GM06990 (cell line): Measurements from ENCODE around the gene CLDN10.

ENCODE experiments used
- DNase-seq: peaks from one replicate; pipeline ENCODE4 v3.0.0-alpha.2; 2011; ENCODE audit not compliant: insufficient read length; ENCODE audit errors: extremely low read depth
- H3K27me3 ChIP-seq: replicated peaks from 2 replicates; pipeline ENCODE4 v1.6.0; 2011; ENCODE audit warnings: low read length; ENCODE audit not compliant: control insufficient read depth, insufficient read depth
- H3K36me3 ChIP-seq: 2 replicates; pipeline ENCODE4 v1.5.1; 2011; ENCODE audit warnings: low read length; ENCODE audit not compliant: control insufficient read depth, insufficient read depth
- H3K4me3 ChIP-seq: replicated peaks from 2 replicates; pipeline ENCODE4 v1.5.1; 2011; ENCODE audit warnings: low read depth, mild to moderate bottlenecking, control low read depth, low read length
- TF ChIP-seq, protein P1 (sequence below): IDR thresholded peaks from 2 replicates; pipeline ENCODE4 v1.5.1; 2011; ENCODE audit warnings: low read length, control low read depth, mild to moderate bottlenecking, inconsistent platforms; ENCODE audit not compliant: insufficient read depth, poor library complexity, severe bottlenecking

The CLDN10 gene

DNA sequence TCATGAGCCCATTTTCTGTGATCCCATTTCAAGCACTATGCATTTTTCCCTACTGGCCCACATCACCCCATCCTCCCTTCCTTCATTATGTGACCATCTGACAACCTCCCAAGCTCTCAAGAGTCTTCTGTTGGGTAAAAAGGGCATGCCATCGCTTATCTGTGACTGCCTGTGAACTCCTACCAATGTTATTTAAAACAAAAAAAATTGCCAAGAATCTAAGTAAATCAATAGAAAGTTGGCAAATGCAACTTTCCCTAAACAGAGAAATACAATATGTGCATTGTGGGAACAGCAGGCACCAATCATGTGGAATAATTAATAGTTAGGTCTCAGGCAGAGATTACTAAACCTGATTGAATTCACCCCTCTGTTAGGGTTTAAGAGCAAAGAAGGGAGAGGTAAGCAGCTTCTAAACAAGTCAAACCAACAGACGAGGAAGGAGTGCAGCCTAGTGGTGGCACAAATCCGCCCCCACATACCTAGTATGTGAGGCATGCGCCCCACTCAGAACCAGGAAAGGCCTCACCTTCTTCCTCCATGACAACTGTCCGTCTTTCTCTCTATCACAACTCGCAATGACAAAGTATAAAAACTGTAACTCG is 62.2 kb downstream of the CLDN10 start:
- Histone ChIP-seq H3K36me3 (no peaks in the 10 kb centered on the region; the same call in 1 of the 2 replicates), H3K27me3 (no peaks in the 10 kb centered on the region), H3K4me3 (no peak overlapping the region)
- TF ChIP-seq, protein P1, sequence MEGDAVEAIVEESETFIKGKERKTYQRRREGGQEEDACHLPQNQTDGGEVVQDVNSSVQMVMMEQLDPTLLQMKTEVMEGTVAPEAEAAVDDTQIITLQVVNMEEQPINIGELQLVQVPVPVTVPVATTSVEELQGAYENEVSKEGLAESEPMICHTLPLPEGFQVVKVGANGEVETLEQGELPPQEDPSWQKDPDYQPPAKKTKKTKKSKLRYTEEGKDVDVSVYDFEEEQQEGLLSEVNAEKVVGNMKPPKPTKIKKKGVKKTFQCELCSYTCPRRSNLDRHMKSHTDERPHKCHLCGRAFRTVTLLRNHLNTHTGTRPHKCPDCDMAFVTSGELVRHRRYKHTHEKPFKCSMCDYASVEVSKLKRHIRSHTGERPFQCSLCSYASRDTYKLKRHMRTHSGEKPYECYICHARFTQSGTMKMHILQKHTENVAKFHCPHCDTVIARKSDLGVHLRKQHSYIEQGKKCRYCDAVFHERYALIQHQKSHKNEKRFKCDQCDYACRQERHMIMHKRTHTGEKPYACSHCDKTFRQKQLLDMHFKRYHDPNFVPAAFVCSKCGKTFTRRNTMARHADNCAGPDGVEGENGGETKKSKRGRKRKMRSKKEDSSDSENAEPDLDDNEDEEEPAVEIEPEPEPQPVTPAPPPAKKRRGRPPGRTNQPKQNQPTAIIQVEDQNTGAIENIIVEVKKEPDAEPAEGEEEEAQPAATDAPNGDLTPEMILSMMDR: no peak
- DNase-seq: no peak

DNA sequence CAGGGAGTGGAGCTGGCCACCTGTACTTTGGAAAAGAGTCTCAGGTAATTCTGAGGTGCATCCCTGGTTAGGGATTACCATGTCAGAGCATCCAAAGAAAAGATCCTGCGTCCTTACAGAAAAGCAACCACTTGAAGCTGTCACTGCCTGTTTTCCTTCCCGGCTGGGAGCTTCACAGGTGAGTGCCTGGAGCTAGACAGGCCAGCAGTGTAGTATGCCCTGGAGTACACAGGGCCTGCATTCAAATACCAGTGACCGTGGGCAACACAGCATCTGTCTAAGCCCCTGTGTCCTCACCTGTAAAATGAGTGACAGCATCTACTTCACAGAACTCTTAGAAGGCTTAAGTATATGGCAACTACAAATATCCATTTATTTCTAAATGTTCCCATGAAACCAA is 63.0 kb downstream of the CLDN10 start:
- TF ChIP-seq, protein P1: no peak
- Histone ChIP-seq H3K4me3 (no peak overlapping the region), H3K27me3 (no peaks in the 10 kb centered on the region), H3K36me3 (no peaks in the 10 kb centered on the region; the same call in 1 of the 2 replicates)
- no peak for DNase-seq

DNA sequence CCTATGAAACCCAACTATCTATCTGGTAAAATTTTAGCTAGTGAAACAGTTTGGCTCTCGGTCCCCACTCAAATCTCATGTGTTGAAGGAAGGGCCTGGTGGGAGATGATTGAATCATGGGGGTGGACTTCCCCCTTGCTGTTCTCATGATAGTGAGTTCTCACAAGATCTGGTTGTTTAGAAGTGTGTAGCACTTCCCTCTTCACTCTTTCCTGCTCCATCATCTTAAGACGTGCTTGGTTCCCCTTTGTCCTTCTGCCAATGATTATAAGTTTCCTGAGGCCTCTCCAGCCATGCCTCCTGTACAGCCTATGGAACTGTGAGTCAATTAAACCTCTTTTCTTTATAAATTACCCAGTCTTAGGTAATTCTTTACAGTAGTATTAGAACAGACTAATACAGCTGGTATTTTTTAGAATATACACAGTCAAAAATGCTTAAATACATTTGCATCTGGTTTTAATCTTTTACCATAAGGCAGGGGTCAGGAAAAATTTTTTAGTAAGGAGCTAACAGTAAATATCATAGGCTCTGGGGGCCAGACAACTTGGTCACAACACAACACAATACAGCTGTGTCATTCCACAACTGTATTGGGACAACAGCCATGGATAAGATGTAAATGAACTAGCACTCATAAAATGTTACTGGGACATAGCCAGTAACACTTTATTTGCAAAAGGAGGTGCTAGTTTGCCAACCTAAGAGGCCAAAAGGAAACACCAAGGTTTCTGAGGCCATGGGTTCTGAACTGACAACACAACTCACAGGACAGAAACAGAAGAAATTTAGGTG is 67.7 kb downstream of the CLDN10 start:
- no peak for DNase-seq
- no peak overlapping the region for H3K4me3 ChIP-seq
- no peaks in the 10 kb centered on the region; the same call in 1 of the 2 replicates for H3K36me3 ChIP-seq
- H3K27me3 ChIP-seq: no peaks in the 10 kb centered on the region
- TF ChIP-seq, protein P1: no peak

DNA sequence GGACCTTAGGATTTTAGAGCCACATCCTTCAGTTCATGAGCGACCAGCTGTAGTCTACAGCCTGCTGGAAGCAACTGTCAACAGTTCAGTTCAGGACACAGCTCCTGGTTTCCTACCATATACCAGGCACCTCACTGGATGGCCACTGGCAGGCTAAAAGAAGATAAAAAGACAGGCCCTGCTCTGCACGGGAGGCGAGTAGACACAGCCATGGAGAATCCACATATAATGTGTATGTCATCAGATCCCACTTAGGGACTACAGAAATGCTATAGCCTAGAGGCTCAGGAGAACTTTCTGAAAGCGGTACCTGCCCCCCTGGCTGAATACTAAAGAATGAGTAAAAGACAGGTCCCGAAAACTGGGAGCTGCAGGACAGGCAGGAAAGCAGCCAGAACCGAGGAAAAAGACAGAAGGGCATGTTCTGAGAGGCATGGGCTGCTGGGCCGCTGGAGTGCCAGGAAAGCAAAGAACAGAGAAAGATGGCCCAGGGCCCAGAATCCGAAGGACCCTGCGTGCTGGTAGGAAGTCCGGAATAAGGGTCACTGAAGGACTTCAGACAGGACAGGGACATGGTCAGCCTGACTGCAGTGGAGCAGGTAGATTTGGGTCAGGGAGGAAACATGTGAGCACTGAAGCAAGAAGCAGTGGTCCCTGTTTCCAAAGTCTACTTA is 68.4 kb downstream of the CLDN10 start:
- Histone ChIP-seq H3K4me3 (no peak overlapping the region), H3K36me3 (no peaks in the 10 kb centered on the region), H3K27me3 (no peaks in the 10 kb centered on the region)
- TF ChIP-seq, protein P1: no peak
- DNase-seq: no peak

DNA sequence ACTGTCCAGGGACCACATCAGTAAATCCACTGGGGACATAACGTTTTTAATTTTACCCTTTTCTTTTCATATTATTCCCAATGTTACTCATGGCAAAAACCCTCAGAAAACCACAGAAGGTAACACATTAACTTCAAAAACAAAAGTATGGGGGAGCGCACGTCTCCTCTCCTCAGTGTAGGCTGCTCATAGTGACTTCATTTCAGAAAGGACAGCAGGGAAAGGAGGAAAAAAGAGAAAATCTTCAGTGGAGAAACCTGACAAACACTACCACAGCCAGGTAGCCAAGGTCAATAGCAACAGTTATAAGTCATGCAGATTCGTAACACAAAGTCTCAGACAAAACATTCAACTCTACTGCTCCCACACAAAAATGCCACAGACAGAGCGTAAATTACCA is 70.6 kb downstream of the CLDN10 start:
- no peaks in the 10 kb centered on the region for H3K27me3 ChIP-seq
- DNase-seq: no peak
- TF ChIP-seq, protein P1: no peak
- no peaks in the 10 kb centered on the region for H3K36me3 ChIP-seq
- H3K4me3 ChIP-seq: no peak overlapping the region
